ENCODE results near the gene E2F4.
A peak's percentile ranks its signal among the peaks of the same experiment; 100 is the strongest.

E2F4 gene

GRCh38 chr16:67191995-67192681 is at the start of gene E2F4:
Gene E2F4 (plus strand): TSS chr16:67192155. CDS start chr16:67192228, 73 bp downstream.
- H3K9me3 Mint-ChIP-seq: no peaks in the 10 kb centered on the region
- H3K4me1 Mint-ChIP-seq: peaks cover 37% of the 10 kb centered on the region
- H3K4me3 Mint-ChIP-seq: peak within 1 kb of the TSS; percentile 92
- peak within 1 kb of the TSS; percentile 77 for H3K27ac Mint-ChIP-seq
- peak; percentile 88 for DNase-seq
- peaks cover 16% of the 10 kb centered on the region for H3K27me3 Mint-ChIP-seq (ENCODE audit: low read depth, poor library complexity)
- H3K36me3 Mint-ChIP-seq (ENCODE audit: low read depth): peaks cover 31% of the 10 kb centered on the region
- TF ChIP-seq CTCF (IDR thresholded peaks at IDR 0.05): no peak

GRCh38 chr16:67142342-67142741 is 49.6 kb upstream of the E2F4 start:
- Mint-ChIP-seq H3K9me3 (no peaks in the 10 kb centered on the region), H3K4me1 (peaks cover 6% of the 10 kb centered on the region), H3K27me3 (ENCODE audit: low read depth, poor library complexity) (no peaks in the 10 kb centered on the region), H3K4me3 (no peak overlapping the region), H3K36me3 (ENCODE audit: low read depth) (peaks cover 61% of the 10 kb centered on the region), H3K27ac (no peak overlapping the region)
- DNase-seq: no peak
- no peak for TF ChIP-seq CTCF (IDR thresholded peaks at IDR 0.05)

- Mint-ChIP-seq H3K4me1 (no peaks in the 10 kb centered on the region), H3K4me3 (no peak overlapping the region), H3K27ac (no peak overlapping the region), H3K27me3 (ENCODE audit: low read depth, poor library complexity) (peaks cover 14% of the 10 kb centered on the region), H3K9me3 (no peaks in the 10 kb centered on the region), H3K36me3 (ENCODE audit: low read depth) (peaks cover 67% of the 10 kb centered on the region)
- TF ChIP-seq CTCF (IDR thresholded peaks at IDR 0.05): no peak
- DNase-seq: no peak
These were observed 47.0 kb upstream of the E2F4 start for GRCh38 chr16:67144943-67145342.

- TF ChIP-seq CTCF (IDR thresholded peaks at IDR 0.05): no peak
- no peak for DNase-seq
- no peak overlapping the region for H3K27ac Mint-ChIP-seq
- no peaks in the 10 kb centered on the region for H3K4me1 Mint-ChIP-seq
- H3K36me3 Mint-ChIP-seq (ENCODE audit: low read depth): peaks cover 59% of the 10 kb centered on the region
- H3K27me3 Mint-ChIP-seq (ENCODE audit: low read depth, poor library complexity): peaks cover 16% of the 10 kb centered on the region
- H3K4me3 Mint-ChIP-seq: no peak overlapping the region
- no peaks in the 10 kb centered on the region for H3K9me3 Mint-ChIP-seq
These were observed 46.2 kb upstream of the E2F4 start for GRCh38 chr16:67145746-67146145.

- H3K4me3 Mint-ChIP-seq: no peak overlapping the region
- no peaks in the 10 kb centered on the region for H3K9me3 Mint-ChIP-seq
- no peak for TF ChIP-seq CTCF (IDR thresholded peaks at IDR 0.05)
- no peak overlapping the region for H3K27ac Mint-ChIP-seq
- H3K27me3 Mint-ChIP-seq (ENCODE audit: low read depth, poor library complexity): peaks cover 26% of the 10 kb centered on the region
- peaks cover 4% of the 10 kb centered on the region for H3K4me1 Mint-ChIP-seq
- DNase-seq: no peak
- H3K36me3 Mint-ChIP-seq (ENCODE audit: low read depth): peaks cover 52% of the 10 kb centered on the region
These were observed 45.2 kb upstream of the E2F4 start for GRCh38 chr16:67146523-67147357.
